ENCODE results near the gene DBET. TPM values are rescaled to one million over a fixed set of nuclear protein-coding genes. Genes with fewer than 3 reads are reported as not detected.
"Not testable (repeated sequence)": the region's sequence is repeated elsewhere in the genome, so short reads cannot be mapped to it uniquely, and the experiment has no call there.

The DBET gene
- total RNA-seq, result not detected in 2 replicates
- polyA plus RNA-seq (2012), result not detected

DNA sequence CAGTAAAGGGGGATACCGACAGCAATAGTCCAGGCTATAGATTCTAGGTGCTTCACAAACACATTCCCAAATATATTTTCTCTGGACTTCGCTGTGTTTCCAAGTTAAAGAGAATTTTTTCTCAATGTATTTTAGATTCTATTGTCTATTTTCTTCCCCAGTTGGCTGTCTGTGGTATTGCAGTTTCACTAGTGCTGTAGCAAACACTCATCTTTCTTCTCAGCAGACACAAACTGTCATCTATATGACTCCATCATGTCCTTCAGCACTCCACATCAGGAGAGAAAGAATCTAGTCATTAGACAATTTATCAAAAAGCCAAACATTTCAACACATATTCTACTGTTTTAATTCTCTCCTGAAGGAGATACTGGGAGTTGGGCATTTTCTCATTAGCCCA, at the start of gene DBET:
TSS of gene DBET (plus strand) at position 161 of the 400 bp plus-strand sequence.
- DNase-seq (ENCODE audit: low read depth), result not testable (repeated sequence)

DNA sequence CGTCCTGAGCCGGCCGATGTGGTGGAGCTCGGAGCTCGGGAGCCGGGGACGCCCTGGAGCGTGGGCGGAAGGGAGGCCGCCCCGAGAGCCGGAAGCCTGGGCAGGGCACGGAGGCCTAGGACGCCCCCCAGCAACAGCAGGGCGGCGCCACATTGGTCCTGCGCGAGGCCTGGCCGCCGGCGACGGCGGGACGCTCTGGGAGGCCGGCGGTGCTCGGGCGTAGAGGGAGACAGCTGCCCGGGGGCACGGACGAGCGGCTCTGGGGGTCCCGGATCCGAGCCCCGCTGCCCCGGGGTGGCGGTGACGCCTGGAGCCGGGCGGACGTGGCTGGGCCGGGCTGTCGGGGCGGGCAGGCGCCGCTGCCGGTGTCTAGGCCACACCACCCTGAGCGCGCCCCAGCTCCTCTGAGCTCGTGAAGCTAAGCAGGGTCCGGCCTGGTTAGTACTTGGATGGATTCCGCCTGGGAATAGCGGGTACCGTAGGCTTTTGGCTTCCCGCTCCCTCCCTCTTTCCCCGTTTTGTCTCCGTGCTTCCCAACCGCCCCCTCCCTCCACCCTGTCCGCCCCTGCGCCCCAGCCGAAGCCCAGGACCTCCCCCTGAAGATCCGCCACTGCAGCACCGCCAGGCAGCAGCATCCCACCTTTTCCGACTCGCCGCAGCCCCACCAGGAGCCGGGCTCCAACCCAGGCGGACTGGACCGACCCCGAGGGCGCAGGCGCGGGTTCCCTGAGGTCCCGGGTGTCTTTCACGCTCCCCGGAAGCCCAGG, 49.3 kb upstream of the DBET start:
- no peak for DNase-seq (ENCODE audit: low read depth)

DNA sequence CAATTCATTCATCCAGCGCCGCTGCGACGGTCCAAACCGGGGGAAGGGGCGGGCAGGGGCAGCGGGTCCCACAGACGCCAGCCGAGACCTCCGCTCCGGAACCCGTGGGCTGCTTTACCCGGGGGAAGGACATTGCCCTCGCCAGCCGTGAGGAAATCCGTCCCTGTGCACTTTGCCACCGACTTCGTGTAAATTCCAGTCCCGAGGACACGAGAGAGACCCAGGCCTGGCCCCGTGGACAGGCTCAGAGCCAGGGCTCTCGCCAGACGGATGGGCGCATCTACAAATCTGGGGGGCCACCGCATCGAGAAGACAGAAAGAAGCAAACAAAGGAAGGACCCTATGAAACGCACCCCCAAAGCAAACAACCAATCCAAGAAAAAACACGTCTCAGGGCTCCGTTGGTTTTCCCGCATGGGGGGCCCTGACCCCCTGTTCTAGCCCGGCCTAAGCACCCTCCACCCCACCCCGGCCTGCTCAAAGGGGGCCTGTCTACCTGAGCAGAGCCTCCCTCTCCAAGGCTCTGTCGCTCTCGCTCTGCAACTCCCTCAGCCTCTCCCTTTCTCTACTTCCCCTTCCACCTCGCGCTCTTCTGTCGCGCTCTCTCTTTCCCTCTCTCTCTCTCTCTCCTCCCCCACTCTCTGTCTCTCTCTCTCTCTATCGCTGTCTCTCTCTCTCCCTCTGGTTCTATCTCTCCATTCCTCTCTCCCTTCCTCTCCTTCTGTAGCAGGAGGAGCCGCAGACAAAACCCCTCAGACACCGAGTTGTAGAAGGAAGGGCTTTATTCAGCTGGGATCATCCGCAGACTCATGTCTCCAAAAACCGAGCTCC, 48.5 kb upstream of the DBET start:
- DNase-seq (ENCODE audit: low read depth), result no peak

DNA sequence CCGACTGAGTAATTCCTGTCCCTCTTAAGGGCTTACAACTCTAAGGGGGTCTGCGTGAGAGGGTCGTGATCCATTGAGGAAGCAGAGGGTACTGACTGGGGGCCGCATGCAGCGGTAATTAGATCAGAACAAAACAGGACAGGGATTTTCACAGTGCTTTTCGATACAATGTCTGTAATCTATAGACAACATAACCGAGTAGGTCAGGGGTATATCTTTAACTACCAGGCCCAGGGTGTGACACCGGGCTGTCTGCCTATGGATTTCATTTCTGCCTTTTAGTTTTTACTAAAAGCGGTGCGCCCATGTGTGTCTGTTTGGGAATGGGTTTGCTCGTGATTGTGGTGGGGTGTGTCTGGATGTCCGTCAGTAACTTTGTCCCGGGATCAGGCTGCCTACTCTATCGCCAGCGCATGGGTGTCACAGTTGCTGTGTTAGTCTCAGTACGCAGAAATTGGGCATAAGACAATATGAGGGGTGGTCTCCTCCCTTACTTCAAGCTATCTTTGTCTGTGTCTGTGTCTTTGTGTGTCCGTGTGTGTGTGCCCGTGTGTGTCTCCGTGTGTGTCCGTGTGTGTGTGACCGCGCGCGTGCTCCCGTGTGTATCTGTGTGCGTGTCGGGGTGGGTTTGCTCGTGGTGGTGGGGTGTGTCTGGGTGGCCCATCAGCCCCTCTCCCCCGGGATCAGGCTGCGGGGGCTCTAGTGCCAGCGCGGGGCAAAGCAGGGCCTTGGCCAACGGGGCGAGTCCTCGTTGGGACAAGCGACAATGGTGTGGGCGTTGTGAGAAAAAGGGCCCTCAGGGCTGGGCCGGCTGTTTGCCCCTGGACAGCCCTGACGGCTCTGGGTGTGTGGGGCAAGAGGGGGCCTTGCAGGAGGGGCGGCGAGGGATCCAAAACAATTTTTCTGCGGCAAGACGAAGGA, 47.7 kb upstream of the DBET start:
- DNase-seq (ENCODE audit: low read depth), result no peak

DNA sequence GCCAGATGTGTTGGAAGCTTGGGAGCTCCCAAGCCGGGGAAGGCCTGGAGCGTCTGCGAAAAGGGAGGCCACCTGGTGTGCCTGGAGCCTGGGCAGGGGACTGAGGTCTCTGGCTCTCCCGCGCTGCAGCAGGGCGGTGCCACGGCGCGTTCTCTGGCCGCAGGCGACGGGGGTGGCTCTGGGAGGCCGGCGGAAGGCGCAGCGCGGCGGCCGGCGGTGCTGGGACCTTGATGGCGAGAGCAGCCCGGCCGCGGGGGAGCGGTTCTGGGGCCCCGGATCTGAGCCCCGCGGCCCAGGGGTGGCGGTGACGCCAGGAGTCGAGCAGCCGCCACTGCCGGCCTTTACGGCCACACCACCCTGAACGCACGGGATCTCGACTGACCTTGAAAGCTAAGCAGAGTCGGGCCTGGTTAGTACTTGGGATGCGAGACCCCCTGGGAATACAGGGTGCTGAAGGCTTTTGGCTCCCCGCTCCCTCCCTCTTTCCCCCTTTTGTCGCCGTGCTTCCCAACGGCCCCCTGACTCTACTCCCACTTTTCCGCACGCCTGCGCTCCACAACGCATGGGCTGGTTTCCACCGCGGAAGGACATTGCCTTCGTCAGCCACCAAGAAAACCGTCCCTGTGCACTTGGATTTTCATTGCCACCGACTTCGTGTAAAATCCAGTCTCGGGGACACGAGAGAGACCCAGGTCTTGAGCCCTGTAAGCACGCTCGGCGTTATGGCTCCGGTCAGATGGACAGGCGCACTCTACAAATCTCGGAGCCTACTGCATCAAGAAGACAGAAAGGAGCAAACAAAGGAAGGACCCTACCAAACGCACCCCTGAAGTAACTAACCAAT, 46.7 kb upstream of the DBET start:
- no peak for DNase-seq (ENCODE audit: low read depth)

DNA sequence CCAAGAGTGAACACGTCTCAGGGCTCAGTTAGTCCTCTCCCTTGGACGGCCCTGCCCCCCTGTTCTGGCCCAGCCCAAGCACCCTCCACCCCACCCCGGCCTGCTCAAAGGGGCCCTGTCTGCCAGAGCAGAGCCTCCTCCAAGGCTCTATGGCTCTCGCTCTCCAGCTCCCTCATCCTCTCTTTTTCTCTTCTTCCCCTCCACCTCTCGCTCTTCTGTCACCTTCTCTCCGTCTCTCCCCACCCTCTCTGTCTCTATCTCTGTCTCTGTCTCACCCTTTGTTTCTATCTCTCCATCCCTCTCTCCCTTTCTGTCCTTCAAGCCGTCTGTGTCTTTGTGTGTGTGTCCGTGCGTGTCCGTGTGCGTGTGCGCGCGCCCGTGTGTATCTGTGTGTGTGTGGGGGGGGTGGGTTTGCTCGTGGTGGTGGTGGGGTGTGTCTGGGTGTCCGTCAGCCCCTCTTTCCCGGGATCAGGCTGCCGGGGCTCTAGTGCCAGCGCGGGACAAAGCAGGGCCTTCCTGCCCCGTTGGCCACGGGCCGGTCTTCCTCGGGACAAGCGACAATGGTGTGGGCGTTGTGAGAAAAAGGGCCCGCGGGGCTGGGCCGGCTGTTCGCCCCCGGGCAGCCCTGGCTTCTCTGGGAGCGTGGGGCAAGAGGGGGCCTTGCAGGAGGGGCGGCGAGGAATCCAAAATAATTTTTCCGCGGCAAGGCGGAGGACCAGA, 45.9 kb upstream of the DBET start:
- DNase-seq (ENCODE audit: low read depth), result no peak

DNA sequence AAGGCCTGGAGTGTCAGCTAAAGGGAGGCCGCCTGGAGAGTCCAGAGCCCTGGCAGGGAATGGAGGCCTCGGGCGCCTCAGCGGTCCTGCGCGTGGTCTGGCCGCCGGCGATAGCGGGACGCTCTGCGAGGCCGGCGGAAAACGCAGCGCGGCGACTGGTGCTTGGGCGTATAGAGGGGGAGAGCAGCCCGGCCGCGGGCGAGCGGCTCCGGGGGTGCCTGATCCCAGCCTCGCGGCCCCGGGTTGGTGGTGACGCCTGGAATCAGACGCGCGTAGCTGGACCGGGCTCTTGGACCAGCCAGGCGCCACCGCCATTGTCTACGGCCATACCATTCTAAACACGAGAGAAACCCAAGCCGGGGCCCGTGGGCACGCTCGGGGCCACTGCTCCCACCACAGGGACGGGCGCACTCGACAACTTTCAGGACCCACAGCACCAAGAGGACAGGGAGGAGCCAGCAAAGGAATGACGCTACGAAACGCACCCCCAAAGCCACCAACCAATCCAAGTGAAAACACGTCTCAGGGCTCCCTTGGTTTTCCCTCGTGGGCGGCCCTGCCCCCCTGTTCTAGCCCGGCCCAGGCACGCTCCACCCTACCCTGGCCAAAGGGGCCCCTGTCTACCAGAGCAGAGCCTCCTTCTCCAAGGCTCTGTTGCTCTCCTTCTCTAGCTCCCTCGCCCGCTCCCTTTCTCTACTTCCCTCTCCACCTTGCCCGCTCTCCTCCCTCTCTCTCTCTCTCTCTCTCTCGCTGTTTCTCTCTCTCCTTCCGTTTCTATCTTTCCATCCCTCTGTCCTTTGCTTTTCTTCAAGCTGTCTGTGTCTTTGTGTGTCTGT, 45.1 kb upstream of the DBET start:
- no peak for DNase-seq (ENCODE audit: low read depth)

DNA sequence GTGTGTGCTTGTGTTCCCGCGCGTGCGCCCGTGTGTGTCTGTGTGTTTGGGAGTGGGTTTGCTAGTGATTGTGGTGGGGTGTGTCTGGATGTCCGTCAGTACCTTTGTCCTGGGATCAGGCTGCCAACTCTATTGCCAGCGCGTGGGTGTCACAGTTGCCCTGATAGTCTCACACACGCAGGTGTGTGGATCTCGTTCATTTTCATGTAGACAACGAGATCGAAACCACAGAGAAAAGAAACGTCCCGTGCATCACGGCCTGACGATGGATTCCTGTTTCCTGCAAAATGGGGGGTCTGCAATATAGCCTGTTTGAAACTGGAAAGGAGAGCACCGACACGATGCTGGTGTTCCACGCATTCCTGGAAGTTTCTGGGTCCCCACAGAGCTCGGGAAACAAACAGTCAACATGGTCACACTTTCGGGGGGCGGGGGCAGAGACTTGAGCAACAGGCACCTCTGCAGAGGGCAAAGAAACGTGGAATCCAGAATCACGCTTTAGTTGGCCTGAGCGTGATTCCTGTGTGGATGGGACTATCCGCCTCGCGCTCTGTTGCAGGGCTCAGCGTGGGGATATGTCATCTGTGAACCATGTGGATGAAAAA, 44.3 kb upstream of the DBET start:
- not testable (repeated sequence) for DNase-seq (ENCODE audit: low read depth)

DNA sequence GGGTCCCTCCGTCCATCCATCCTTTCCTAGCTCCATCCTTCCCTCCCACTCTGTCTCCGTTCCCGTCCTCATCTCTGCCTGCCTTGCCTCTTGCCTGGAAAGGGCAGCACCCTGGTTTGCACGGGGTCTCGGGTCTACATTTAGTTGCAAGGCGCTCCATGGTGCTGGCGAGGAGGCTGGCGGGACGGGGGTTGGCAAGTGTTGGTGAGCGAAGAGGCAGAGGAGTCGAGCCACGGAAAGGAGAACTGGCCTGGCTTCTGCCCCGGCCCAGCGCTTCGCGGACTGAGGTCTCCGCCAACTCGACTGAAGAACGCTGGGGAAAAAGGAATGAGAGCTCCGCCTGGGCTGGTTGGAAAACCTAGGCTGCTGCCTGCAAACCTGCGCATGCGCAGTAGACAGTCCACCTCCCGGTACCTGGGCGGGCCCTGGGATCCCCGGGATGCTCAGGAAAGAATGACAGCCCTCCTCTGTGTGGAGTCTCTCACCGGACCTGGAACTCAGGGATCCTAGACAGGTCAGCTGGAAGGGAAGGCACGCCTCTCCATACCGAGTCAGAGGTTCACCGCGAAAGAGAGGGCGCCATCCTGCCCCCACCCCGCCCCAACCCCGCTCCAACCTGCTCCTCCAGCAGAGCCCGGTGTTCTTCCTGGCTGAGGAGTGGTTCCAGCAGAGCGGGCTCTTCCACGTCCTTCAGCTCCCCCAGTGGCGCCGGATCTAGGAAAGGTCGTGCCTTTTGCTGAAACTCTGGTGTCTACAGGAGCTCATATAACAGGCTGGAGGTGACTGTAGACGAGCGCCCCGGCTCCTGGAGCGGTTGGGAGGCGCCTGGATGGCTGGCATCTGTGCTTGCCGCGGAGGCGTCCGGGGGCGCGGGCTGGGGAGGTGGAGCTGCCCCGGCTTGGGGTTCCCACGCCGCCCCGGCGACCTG, 43.2 kb upstream of the DBET start:
- DNase-seq (ENCODE audit: low read depth), result no peak

DNA sequence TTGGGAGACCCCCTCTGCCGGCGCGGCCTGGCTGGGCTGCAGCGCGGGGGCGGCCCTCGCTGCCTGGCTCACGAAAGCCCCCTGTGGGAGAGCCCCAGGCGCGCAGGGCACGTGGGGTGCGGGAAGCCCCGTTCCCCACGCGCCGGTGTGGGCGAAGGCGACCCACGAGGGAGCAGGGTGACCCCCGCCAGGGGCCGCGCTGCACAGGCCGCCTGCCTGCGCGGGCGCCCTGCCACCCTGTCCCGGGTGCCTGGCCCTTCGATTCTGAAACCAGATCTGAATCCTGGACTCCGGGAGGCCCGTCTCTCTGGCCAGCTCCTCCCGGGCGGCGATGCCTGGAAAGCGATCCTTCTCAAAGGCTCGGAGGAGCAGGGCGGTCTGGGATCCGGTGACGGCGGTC, 42.3 kb upstream of the DBET start:
- DNase-seq (ENCODE audit: low read depth), result not testable (repeated sequence)

DNA sequence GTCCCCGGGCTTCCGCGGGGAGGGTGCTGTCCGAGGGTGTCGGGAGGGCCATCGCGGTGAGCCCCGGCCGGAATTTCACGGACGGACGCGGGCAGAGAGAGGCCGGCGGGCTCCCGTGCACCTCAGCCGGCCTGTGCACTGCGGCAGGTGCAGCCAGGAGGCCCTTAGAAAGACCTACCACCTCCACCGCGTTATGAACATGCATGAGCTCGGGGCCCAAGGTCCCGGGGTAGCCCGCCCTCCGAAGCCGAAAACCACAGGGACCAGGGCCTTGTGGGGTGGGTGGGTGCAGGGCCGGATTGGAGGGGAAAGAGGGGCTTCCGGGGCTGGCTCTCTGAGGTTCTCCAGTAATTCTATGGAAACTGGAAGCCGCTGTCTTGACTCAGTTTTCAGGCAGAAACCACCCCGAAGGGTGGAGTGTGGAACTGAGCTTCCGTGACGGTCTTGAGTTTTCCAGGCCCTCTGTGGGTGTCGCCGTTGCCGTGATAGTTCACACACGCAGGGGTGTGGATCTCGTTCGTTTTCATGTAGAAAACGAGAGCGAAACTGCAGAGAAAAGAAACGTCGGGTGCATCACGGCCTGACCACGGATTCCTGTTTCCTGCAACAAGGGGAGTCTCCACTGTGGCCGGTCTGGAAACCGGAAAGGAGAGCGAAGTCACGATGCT, 41.6 kb upstream of the DBET start:
- DNase-seq (ENCODE audit: low read depth), result not testable (repeated sequence)

DNA sequence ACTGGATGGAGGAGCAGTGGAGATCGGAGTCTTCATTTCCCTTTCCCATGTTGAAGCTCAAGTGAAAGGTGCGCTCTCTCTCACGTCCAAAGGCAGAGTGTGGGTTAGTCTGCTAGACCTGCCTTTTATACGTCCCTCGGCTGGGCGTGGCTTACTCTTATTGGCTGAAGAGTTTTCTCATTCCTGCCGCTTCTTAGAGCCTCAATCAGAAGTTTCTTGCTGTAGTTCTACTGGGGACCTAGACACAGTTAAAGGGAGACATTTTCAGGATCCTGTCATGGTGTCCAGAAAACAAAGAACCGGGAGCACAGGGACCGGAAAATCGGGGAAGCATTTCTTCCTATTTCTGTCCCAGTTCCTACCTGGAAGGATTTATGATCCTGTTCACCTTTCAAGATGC, 37.1 kb upstream of the DBET start, which contains the start of gene FRG2:
TSS of gene FRG2 (minus strand) at position 101 of the 400 bp plus-strand sequence. CDS start at position 49, 52 bp downstream.
- DNase-seq (ENCODE audit: low read depth), result not testable (repeated sequence)

DNA sequence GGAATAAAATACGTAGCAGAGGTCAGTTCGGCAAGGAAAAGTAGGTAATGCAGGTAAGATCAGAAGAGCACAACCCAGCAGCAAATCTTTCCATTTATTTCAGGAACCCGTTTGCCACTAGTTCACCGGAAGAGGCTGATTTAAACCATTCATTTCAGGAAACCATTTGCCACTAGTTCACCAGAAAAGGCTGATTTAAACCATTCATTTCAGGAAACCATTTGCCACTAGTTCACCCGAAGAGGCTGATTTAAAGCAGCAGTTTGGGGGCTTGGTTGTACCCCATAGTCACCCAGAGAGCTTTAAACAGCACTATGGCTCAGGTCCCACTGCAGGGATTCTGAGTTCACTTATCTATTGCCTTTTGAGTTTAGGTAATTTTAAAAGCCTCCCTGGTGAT, 33.0 kb upstream of the DBET start:
- not testable (repeated sequence) for DNase-seq (ENCODE audit: low read depth)

DNA sequence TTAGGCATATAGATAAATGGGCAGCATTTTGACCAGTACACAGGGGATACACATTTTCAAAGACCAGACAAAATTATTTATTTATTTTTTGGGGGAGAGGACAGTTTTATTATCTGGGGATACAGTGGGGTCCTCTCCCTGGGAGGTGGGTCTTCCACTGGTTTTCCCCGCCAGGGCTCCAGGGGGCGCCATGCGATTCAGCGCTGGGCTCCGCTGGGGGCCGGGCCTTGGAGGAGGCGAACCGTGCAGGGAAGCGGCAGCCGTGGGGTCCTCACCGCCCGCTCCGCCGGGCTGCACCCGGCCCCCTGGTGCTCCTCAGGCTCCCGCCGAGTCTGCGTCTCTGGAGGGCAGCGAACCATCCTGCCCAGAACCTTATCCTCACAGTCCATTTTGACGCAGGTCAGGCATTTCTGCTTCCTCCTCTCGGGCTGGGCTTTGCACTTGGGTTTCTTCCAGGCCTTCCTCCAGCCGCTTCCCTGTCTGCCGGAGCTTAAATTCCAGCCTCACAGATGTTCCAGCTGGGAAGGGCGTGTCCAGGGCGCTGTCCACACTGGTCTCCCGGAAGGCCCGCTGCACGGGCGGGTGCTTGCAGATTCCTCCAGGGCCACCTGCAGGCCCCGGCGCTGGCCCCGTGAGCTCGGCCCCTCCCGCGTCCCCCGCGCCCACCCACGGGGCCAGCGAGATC, 26.5 kb upstream of the DBET start:
- not testable (repeated sequence) for DNase-seq (ENCODE audit: low read depth)

DNA sequence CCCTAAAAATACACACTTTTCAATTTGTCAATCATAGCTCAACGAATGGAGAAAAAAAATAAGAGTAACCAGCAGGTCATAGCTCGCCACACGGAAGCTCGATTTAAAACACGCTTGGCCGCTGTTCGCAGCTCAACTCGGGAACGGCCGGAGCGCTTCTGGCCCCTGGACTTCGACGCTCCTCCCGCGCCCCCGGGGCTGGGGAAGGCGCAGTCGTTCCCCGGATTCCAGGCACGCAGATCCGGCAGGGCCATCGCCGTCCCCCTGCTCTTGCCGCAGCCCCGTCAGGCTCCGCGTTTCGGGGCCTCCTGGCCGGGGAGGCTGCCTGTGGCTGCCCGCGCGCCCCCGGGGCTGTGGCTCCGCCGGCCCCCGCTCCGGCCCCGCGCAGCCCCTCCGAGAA, 23.4 kb upstream of the DBET start:
- not testable (repeated sequence) for DNase-seq (ENCODE audit: low read depth)

DNA sequence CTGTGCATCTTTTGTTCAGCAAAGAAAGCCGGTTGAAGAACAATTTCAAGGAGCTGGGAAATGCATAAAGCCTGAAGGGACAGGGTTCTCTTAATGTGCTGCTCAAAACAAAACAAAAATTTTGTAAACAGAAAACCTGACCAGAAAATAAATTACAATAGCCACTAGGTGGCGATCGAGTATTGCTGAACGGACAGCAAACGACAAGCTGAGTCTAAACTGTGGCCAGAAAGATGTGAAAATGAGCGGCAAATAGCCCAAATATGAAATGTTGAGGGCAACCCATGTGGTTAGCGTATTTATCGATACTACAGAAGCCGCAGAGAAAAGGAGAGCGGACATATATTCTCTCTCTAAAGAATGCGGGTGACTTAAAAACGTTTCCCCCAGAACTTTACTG, 16.7 kb upstream of the DBET start:
- DNase-seq (ENCODE audit: low read depth), result not testable (repeated sequence)

All from myocyte (in vitro differentiated cells).